NOMO-1 (cell line): ENCODE measurements around the gene KRTAP4-5.
A peak's percentile ranks its signal among the peaks of the same experiment; 100 is the strongest.
"Not testable (repeated sequence)": the region's sequence is repeated elsewhere in the genome, so short reads cannot be mapped to it uniquely, and the experiment has no call there.

Experiments used
- DNase-seq, 2 experiments: peaks; one replicate each; lab custom pipeline; 2025; ENCODE audit not compliant: unreplicated experiment in 2 of 2; lab: John Stamatoyannopoulos, UW

KRTAP4-5 gene

DNA sequence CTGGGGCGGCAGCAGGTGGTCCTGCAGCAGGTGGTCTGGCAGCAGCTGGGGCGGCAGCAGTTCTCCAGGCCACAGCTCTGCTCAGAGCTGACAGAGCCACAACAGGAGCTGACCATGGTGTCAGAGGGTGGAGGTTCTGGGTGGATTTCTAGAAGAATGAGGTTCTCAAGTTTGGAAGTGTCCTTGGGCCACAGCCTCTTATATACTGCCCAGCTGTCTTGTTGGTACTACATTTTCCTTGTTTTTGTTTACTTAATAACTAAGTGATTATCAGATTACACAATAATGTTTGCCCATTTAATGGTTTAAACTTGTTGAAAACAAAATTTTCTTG, at the start of gene KRTAP4-5:
Gene KRTAP4-5, minus strand, starts transcription at position 174 of the 334 bp plus-strand sequence. Its CDS starts 58 bp downstream, at position 116.
- no peak for DNase-seq

DNA sequence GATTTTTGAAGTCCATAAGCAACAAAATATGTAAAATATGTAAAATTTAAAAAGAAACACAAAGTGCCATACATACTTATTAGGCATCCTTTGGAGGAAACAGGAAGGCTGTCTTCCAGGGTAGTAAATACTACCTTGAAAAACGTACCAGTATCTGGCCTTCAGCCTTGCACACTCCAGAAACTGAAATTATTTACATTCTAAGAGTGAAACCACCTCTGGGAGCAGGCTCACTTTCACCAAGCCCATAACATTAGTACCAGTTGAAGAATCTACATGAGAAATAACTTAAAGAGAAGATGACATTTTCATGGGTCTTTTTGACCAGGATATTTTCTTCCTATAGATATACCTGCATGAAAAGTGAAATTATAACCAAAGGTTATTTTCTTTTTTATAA, 46.4 kb upstream of the KRTAP4-5 start:
- DNase-seq = no peak

- DNase-seq = no peak
Observed at GRCh38 chr17:41190328-41190727, 40.7 kb upstream of the KRTAP4-5 start.

GRCh38 chr17:41189837-41190318, 40.3 kb upstream of the KRTAP4-5 start, which contains the start of gene KRTAP9-1:
TSS of gene KRTAP9-1 (plus strand) at chr17:41189887. CDS start at chr17:41189887, 0 bp downstream.
- not testable (repeated sequence) for DNase-seq

DNA sequence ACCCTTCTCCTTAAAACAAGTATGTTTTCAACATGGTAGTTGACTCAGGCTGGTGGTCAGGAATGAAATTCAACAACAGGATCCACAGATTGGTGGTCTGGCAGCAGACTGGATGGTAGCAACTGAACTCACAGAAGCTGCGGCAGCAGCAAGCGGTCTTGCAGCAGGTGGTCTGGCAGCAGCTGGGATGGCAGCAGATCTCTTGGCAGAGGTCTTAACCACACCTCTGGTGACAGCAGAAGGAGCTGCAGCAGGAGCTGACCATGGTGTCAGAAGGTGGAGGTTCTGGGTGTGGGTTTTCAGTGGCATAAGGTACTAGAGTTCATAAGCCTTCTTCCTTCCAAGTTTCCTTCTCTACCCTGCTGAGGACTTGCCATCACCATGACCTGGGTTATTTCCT, 37.2 kb upstream of the KRTAP4-5 start:
- DNase-seq = no peak

DNA sequence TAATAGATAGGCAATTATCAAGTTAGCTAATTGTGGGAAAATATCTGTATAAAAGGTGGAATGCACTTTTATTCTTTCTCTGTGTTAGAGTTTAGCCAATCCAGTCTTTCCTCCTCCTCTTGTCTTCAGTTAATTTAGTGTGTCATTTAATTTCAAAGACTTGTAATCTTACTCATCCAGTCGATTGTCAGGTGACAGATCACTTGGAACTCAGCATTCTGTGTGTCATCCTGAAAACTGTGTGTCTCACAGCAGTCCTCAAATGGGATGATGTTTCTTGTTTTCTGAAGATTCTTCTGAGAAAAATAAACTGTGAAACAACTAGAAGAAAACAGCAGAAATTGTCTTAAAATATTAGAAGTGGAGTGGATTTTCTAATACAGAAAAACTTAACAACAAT, 35.4 kb upstream of the KRTAP4-5 start:
- DNase-seq = no peak

DNA sequence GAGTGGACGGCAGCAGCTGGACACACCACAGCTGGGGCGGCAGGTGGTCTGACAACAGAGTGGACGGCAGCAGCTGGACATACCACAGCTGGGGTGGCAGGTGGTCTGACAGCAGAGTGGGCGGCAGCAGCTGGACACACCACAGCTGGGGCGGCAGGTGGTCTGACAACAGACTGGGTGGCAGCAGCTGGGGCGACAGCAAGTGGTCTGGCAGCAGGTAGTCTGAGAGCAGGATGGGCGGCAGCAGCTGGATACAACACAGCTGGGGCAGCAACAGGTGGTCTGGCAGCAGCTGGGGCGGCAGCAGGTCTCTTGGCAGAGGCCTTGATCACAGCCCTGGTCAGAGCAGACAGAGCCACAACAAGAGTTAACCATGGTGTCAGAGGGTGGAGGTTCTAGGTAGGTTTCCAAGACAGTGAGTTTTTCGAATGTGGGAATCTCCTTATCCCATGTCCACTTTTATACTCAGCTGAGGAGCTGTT, 34.9 kb upstream of the KRTAP4-5 start, which contains the start of gene KRTAP4-1:
Gene KRTAP4-1, minus strand, starts transcription at position 432 of the 482 bp plus-strand sequence. Its CDS starts 57 bp downstream, at position 375.
- no peak for DNase-seq

DNA sequence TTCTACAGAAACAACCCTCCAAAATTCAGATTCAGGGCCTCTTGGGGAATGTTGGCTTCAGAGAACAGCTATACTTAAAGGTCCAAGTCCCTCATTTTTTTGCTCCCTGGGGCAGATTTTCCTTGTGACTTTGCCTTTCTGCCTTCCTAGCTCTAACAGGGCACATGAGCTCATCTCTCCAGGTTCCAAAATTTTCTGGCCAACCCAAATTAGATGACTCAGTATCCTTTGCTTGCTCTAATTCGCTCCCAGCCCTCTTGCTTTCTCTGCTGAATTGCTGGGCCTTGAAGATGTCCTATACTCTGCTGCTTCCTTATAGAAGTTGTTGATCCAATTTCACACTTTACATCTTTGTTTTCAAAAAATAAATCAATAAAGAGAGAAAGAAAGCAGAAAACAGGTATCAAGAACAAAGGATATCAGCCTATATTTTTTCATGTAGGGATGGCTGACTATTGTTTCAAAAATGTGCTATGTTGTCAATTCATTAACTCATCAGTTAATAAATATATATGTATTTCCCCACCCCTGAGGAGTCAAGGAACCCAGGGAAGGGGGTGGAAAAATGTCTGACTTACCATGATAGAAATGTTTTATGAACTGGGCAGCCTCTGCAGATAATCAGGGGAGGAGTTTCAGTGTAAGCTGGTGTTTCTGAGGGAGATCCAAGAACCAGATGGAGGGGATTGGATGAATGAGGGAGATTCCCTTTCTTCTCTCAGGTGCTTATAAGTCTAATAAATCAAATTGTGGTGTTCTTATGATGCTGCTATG, 29.4 kb upstream of the KRTAP4-5 start:
- DNase-seq = no peak

GRCh38 chr17:41178341-41178740, 28.7 kb upstream of the KRTAP4-5 start:
- no peak for DNase-seq

GRCh38 chr17:41177727-41178271, 28.2 kb upstream of the KRTAP4-5 start, which contains the start of gene KRTAP4-2:
TSS of gene KRTAP4-2 (minus strand) at chr17:41178221. CDS start at chr17:41178164, 57 bp downstream.
- no peak for DNase-seq

GRCh38 chr17:41176744-41177387, 27.2 kb upstream of the KRTAP4-5 start:
- DNase-seq = peak; percentile 1 to 63

GRCh38 chr17:41171886-41172285, 22.3 kb upstream of the KRTAP4-5 start:
- DNase-seq = no peak

GRCh38 chr17:41168121-41168520, 18.5 kb upstream of the KRTAP4-5 start, which contains the start of gene KRTAP4-3:
TSS of gene KRTAP4-3 (minus strand) at chr17:41168221. CDS start at chr17:41168172, 49 bp downstream.
- no peak for DNase-seq

- DNase-seq = no peak
Observed at GRCh38 chr17:41167561-41167960, 17.9 kb upstream of the KRTAP4-5 start.

GRCh38 chr17:41163828-41164227, 14.2 kb upstream of the KRTAP4-5 start:
- DNase-seq = no peak

DNA sequence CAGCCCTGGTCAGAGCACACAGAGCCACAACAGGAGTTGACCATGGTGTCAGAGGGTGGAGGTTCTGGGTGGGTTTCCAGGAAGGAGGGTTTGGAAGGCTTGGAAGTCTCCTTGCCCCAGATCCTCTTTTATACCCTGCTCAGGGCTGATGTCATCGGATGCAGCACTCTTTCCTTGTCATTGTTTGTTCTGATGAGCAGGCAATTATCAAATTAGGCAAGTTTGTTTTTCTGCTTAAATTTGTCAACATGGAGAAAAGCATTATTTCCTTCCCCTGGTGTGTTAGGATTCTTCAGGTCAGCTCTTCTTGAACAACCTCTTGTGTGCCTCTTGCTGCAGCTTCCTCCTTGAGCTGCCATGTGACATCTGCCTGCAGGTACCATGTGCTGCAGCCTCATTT, 11.0 kb upstream of the KRTAP4-5 start, which contains the start of gene KRTAP4-4:
Gene KRTAP4-4, minus strand, starts transcription at position 101 of the 400 bp plus-strand sequence. Its CDS starts 57 bp downstream, at position 44.
- no peak for DNase-seq

GRCh38 chr17:41160190-41160589, 10.6 kb upstream of the KRTAP4-5 start:
- DNase-seq = not testable (repeated sequence)

DNA sequence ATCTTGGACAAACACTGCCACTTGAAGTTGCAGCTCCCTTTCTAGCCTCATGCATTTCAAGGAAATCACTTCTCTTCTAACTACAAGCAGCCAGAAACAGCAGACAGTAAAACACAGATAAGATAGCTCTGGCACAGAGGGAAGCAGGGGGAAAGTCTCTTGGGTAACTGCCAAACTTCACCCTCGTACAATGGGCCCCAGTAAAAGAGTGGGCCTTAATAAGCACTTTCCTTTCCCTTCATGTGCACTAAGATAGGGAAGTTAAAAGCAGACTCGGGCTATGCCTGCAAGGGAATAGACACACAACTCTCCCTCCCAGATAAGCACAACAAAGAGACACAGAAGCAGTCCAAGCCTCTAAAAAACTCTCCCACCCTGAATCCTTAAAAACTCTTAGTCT, 4.2 kb upstream of the KRTAP4-5 start:
- no peak for DNase-seq

DNA sequence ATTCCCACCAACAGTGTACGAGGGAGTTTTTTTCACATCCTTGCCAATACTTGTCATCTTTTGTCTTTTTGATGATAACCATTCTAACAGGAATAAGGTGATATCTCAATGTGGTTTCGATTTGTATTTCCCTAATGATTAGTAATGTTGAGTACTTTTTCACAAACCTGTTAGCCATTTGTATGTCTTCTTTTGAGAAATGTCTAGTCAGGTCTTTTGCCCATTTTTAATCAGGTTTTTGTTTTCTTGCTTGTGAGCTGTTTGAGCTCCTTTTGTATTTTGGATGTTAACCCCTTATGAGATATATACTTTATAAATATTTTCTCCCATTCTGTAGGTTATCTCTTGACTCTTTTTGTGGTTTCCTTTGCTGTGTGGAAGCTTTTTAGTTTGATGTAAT, 1.9 kb upstream of the KRTAP4-5 start:
- no peak for DNase-seq

GRCh38 chr17:41150026-41150425, 401 bp upstream of the KRTAP4-5 start:
- DNase-seq = no peak
